ENCODE data around the gene CCNYL1.

The CCNYL1 gene

GRCh38 chr2:207778298-207778882 lies 67.0 kb downstream of the CCNYL1 start:
- H3K4me1 ChIP-seq (ENCODE audit: low read length) = peaks cover 4% of the 10 kb centered on the region
- H3K27ac ChIP-seq (ENCODE audit: low read length) = no peak overlapping the region
- no peak overlapping the region for H3K4me2 ChIP-seq (ENCODE audit: low read length)
- H3K27me3 ChIP-seq (ENCODE audit: low read depth, low read length) = no peaks in the 10 kb centered on the region; the same call in none of the 2 replicates
- H3K9me3 ChIP-seq (ENCODE audit: insufficient read depth, low read length) = no peaks in the 10 kb centered on the region
- no peaks in the 10 kb centered on the region for H4K20me1 ChIP-seq (ENCODE audit: insufficient read depth, low read length)
- no peak overlapping the region for H3K4me3 ChIP-seq (ENCODE audit: low read length)
- H3K9ac ChIP-seq (ENCODE audit: low read length) = no peak overlapping the region
- no peaks in the 10 kb centered on the region for H3K79me2 ChIP-seq (ENCODE audit: low read length)
- no peak for TF ChIP-seq EZH2phosphoT487 (IDR thresholded peaks at IDR 0.05; ENCODE audit: low read depth)
- H2AFZ ChIP-seq (ENCODE audit: low read depth, low read length) = no peak overlapping the region
- H3K36me3 ChIP-seq (replicated peaks; ENCODE audit: low read depth, low read length) = no peaks in the 10 kb centered on the region

GRCh38 chr2:207779523-207779922 lies 68.1 kb downstream of the CCNYL1 start:
- H3K4me2 ChIP-seq (ENCODE audit: low read length) = no peak overlapping the region
- no peaks in the 10 kb centered on the region for H3K79me2 ChIP-seq (ENCODE audit: low read length)
- no peak overlapping the region for H3K9ac ChIP-seq (ENCODE audit: low read length)
- H3K27ac ChIP-seq (ENCODE audit: low read length) = no peak overlapping the region
- no peaks in the 10 kb centered on the region; the same call in none of the 2 replicates for H3K27me3 ChIP-seq (ENCODE audit: low read depth, low read length)
- no peak for TF ChIP-seq EZH2phosphoT487 (IDR thresholded peaks at IDR 0.05; ENCODE audit: low read depth)
- TF ChIP-seq, protein P1, sequence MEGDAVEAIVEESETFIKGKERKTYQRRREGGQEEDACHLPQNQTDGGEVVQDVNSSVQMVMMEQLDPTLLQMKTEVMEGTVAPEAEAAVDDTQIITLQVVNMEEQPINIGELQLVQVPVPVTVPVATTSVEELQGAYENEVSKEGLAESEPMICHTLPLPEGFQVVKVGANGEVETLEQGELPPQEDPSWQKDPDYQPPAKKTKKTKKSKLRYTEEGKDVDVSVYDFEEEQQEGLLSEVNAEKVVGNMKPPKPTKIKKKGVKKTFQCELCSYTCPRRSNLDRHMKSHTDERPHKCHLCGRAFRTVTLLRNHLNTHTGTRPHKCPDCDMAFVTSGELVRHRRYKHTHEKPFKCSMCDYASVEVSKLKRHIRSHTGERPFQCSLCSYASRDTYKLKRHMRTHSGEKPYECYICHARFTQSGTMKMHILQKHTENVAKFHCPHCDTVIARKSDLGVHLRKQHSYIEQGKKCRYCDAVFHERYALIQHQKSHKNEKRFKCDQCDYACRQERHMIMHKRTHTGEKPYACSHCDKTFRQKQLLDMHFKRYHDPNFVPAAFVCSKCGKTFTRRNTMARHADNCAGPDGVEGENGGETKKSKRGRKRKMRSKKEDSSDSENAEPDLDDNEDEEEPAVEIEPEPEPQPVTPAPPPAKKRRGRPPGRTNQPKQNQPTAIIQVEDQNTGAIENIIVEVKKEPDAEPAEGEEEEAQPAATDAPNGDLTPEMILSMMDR (IDR thresholded peaks at IDR 0.05; ENCODE audit: low read depth, low read length) = no peak
- peaks cover 10% of the 10 kb centered on the region for H3K4me1 ChIP-seq (ENCODE audit: low read length)
- no peak overlapping the region for H3K4me3 ChIP-seq (ENCODE audit: low read length)
- no peaks in the 10 kb centered on the region for H3K36me3 ChIP-seq (replicated peaks; ENCODE audit: low read depth, low read length)
- no peaks in the 10 kb centered on the region for H4K20me1 ChIP-seq (ENCODE audit: insufficient read depth, low read length)
- H3K9me3 ChIP-seq (ENCODE audit: insufficient read depth, low read length) = no peaks in the 10 kb centered on the region
- H2AFZ ChIP-seq (ENCODE audit: low read depth, low read length) = no peak overlapping the region

GRCh38 chr2:207782238-207783030 lies 71.0 kb downstream of the CCNYL1 start:
- no peaks in the 10 kb centered on the region for H4K20me1 ChIP-seq (ENCODE audit: insufficient read depth, low read length)
- no peaks in the 10 kb centered on the region for H3K9me3 ChIP-seq (ENCODE audit: insufficient read depth, low read length)
- H3K4me1 ChIP-seq (ENCODE audit: low read length) = peaks cover 10% of the 10 kb centered on the region
- no peak overlapping the region for H3K4me2 ChIP-seq (ENCODE audit: low read length)
- no peak overlapping the region for H3K9ac ChIP-seq (ENCODE audit: low read length)
- no peaks in the 10 kb centered on the region for H3K36me3 ChIP-seq (replicated peaks; ENCODE audit: low read depth, low read length)
- H3K27ac ChIP-seq (ENCODE audit: low read length) = no peak overlapping the region
- H3K27me3 ChIP-seq (ENCODE audit: low read depth, low read length) = no peaks in the 10 kb centered on the region; the same call in none of the 2 replicates
- no peak overlapping the region for H2AFZ ChIP-seq (ENCODE audit: low read depth, low read length)
- H3K79me2 ChIP-seq (ENCODE audit: low read length) = no peaks in the 10 kb centered on the region
- no peak for TF ChIP-seq EZH2phosphoT487 (IDR thresholded peaks at IDR 0.05; ENCODE audit: low read depth)
- TF ChIP-seq, protein P1 (IDR thresholded peaks at IDR 0.05; ENCODE audit: low read depth, low read length) = no peak
- H3K4me3 ChIP-seq (ENCODE audit: low read length) = no peak overlapping the region

DNA sequence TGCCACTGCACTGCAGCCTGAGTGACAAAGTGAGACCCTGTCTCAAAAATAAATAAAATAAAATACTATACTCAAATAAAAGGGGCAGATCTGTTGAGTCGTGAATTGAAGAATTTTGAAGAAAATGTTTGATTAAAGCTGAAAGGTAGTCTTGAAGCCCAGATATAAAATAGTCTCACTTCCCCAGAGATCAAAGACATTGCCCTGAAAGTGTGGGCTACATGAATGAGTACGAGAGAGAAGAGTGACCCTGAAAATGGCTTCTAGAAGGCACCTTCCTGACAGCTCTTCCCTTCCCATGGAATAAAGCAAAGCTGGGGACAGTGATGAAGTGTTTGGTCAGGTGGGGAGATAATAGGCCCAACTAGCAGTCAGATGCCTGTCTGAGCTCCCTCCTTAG lies 72.1 kb downstream of the CCNYL1 start:
- no peaks in the 10 kb centered on the region for H4K20me1 ChIP-seq (ENCODE audit: insufficient read depth, low read length)
- TF ChIP-seq, protein P1 (IDR thresholded peaks at IDR 0.05; ENCODE audit: low read depth, low read length) = no peak
- no peak for TF ChIP-seq EZH2phosphoT487 (IDR thresholded peaks at IDR 0.05; ENCODE audit: low read depth)
- peak overlapping the region; percentile 38 for H3K4me2 ChIP-seq (ENCODE audit: low read length)
- no peaks in the 10 kb centered on the region for H3K9me3 ChIP-seq (ENCODE audit: insufficient read depth, low read length)
- H3K4me1 ChIP-seq (ENCODE audit: low read length) = peaks cover 10% of the 10 kb centered on the region
- H3K27ac ChIP-seq (ENCODE audit: low read length) = no peak overlapping the region
- no peaks in the 10 kb centered on the region; the same call in none of the 2 replicates for H3K27me3 ChIP-seq (ENCODE audit: low read depth, low read length)
- H3K79me2 ChIP-seq (ENCODE audit: low read length) = no peaks in the 10 kb centered on the region
- H3K4me3 ChIP-seq (ENCODE audit: low read length) = no peak overlapping the region
- no peak overlapping the region for H2AFZ ChIP-seq (ENCODE audit: low read depth, low read length)
- H3K9ac ChIP-seq (ENCODE audit: low read length) = no peak overlapping the region
- H3K36me3 ChIP-seq (replicated peaks; ENCODE audit: low read depth, low read length) = no peaks in the 10 kb centered on the region

Data from OCI-LY3 (cell line).